Mucosa of stomach (tissue), 1 donor: ENCODE results near the gene DOC2B.
"Not testable (repeated sequence)": the region's sequence is repeated elsewhere in the genome, so short reads cannot be mapped to it uniquely, and the experiment has no call there.

Source experiments
- H3K27me3 ChIP-seq: one replicate; pipeline ENCODE4 v1.7.0; 2013; ENCODE audit warnings: mild to moderate bottlenecking, low read length; ENCODE audit not compliant: control insufficient read depth, insufficient read depth
- H3K36me3 ChIP-seq: one replicate; pipeline ENCODE4 v1.7.0; 2013; ENCODE audit warnings: low read length; ENCODE audit not compliant: control insufficient read depth, insufficient read depth
- H3K4me1 ChIP-seq: one replicate; pipeline ENCODE4 v1.7.0; 2013; ENCODE audit warnings: mild to moderate bottlenecking, low read length; ENCODE audit not compliant: control insufficient read depth, insufficient read depth
- H3K4me3 ChIP-seq: one replicate; pipeline ENCODE4 v1.7.0; 2013; ENCODE audit warnings: low read length
- H3K9ac ChIP-seq: one replicate; pipeline ENCODE4 v1.7.0; 2013; ENCODE audit warnings: mild to moderate bottlenecking, low read length, moderate library complexity
- H3K9me3 ChIP-seq: one replicate; pipeline ENCODE4 v1.7.0; 2013; ENCODE audit warnings: mild to moderate bottlenecking, low read length, moderate library complexity; ENCODE audit not compliant: control insufficient read depth
- donor health status: Pancreatic carcinoma.

Gene DOC2B

GRCh38 chr17:206484-206883 is 25.0 kb upstream of the DOC2B start:
- not testable (repeated sequence) for H3K36me3 ChIP-seq, H3K9me3 ChIP-seq, H3K4me1 ChIP-seq, H3K27me3 ChIP-seq, H3K9ac ChIP-seq, H3K4me3 ChIP-seq

GRCh38 chr17:205817-206216 is 24.4 kb upstream of the DOC2B start:
- H3K27me3 ChIP-seq: peaks cover 5% of the 10 kb centered on the region
- H3K4me1 ChIP-seq: peaks cover 1% of the 10 kb centered on the region
- H3K9me3 ChIP-seq: no peaks in the 10 kb centered on the region
- H3K4me3 ChIP-seq: no peak overlapping the region
- no peak overlapping the region for H3K9ac ChIP-seq
- peaks cover 5% of the 10 kb centered on the region for H3K36me3 ChIP-seq

GRCh38 chr17:205148-205669 is 23.8 kb upstream of the DOC2B start:
- Histone ChIP-seq H3K4me3 (no peak overlapping the region), H3K4me1 (peaks cover 7% of the 10 kb centered on the region), H3K27me3 (peaks cover 11% of the 10 kb centered on the region), H3K9me3 (no peaks in the 10 kb centered on the region), H3K36me3 (peaks cover 5% of the 10 kb centered on the region), H3K9ac (peak overlapping the region; percentile 34)

GRCh38 chr17:204427-205147 is 23.1 kb upstream of the DOC2B start:
- peak overlapping the region; percentile 34 for H3K9ac ChIP-seq
- peaks cover 13% of the 10 kb centered on the region for H3K4me1 ChIP-seq
- H3K27me3 ChIP-seq: peaks cover 17% of the 10 kb centered on the region
- H3K9me3 ChIP-seq: no peaks in the 10 kb centered on the region
- H3K4me3 ChIP-seq: no peak overlapping the region
- H3K36me3 ChIP-seq: peaks cover 5% of the 10 kb centered on the region

- Histone ChIP-seq H3K27me3 (peaks cover 25% of the 10 kb centered on the region), H3K4me1 (peaks cover 22% of the 10 kb centered on the region), H3K9ac (no peak overlapping the region), H3K4me3 (no peak overlapping the region), H3K9me3 (no peaks in the 10 kb centered on the region), H3K36me3 (no peaks in the 10 kb centered on the region)
Observed at GRCh38 chr17:202501-202951, 21.1 kb upstream of the DOC2B start.

- H3K4me3 ChIP-seq, H3K36me3 ChIP-seq, H3K9me3 ChIP-seq, H3K9ac ChIP-seq: not testable (repeated sequence)
- Histone ChIP-seq H3K27me3 (peaks cover 25% of the 10 kb centered on the region), H3K4me1 (peaks cover 22% of the 10 kb centered on the region)
Observed at GRCh38 chr17:201736-202135, 20.3 kb upstream of the DOC2B start.

GRCh38 chr17:201257-201656 is 19.8 kb upstream of the DOC2B start:
- not testable (repeated sequence) for H3K36me3 ChIP-seq, H3K9me3 ChIP-seq, H3K9ac ChIP-seq, H3K4me3 ChIP-seq
- H3K4me1 ChIP-seq: peaks cover 22% of the 10 kb centered on the region
- H3K27me3 ChIP-seq: peaks cover 25% of the 10 kb centered on the region

GRCh38 chr17:200586-200985 is 19.1 kb upstream of the DOC2B start:
- Histone ChIP-seq H3K27me3 (peaks cover 25% of the 10 kb centered on the region), H3K9me3 (no peaks in the 10 kb centered on the region), H3K36me3 (no peaks in the 10 kb centered on the region), H3K4me1 (peaks cover 22% of the 10 kb centered on the region), H3K4me3 (no peak overlapping the region), H3K9ac (peak overlapping the region; percentile 47)

GRCh38 chr17:199806-200545 is 18.5 kb upstream of the DOC2B start:
- Histone ChIP-seq H3K9ac (peak overlapping the region; percentile 47), H3K4me3 (no peak overlapping the region)

GRCh38 chr17:199191-199604 is 17.7 kb upstream of the DOC2B start:
- Histone ChIP-seq H3K4me3 (no peak overlapping the region), H3K36me3 (no peaks in the 10 kb centered on the region), H3K4me1 (peaks cover 22% of the 10 kb centered on the region), H3K9me3 (no peaks in the 10 kb centered on the region), H3K9ac (no peak overlapping the region), H3K27me3 (peaks cover 21% of the 10 kb centered on the region)

More at GRCh38 chr17:199806-200545, 18.5 kb upstream of the DOC2B start:
- Histone ChIP-seq H3K36me3 (no peaks in the 10 kb centered on the region), H3K27me3 (peaks cover 23% of the 10 kb centered on the region), H3K4me1 (peaks cover 22% of the 10 kb centered on the region), H3K9me3 (no peaks in the 10 kb centered on the region)

- not testable (repeated sequence) for H3K9me3 ChIP-seq, H3K9ac ChIP-seq, H3K4me3 ChIP-seq, H3K36me3 ChIP-seq
- H3K4me1 ChIP-seq: peaks cover 25% of the 10 kb centered on the region
- peaks cover 21% of the 10 kb centered on the region for H3K27me3 ChIP-seq
Observed at GRCh38 chr17:198225-198624, 16.8 kb upstream of the DOC2B start.

- H3K27me3 ChIP-seq: peaks cover 21% of the 10 kb centered on the region
- peaks cover 25% of the 10 kb centered on the region for H3K4me1 ChIP-seq
- H3K9me3 ChIP-seq: no peaks in the 10 kb centered on the region
- no peaks in the 10 kb centered on the region for H3K36me3 ChIP-seq
- no peak overlapping the region for H3K4me3 ChIP-seq
- no peak overlapping the region for H3K9ac ChIP-seq
Observed at GRCh38 chr17:197352-197751, 15.9 kb upstream of the DOC2B start.
